Cardiac muscle cell (in vitro differentiated cells and primary cell): Measurements from ENCODE around the gene ARID3C. TPM values are rescaled to one million over a fixed set of nuclear protein-coding genes. Genes with fewer than 3 reads are reported as not detected.
A peak's percentile ranks its signal among the peaks of the same experiment; 100 is the strongest.

Source experiments
- DNase-seq, 2 donors: peaks; one replicate each; pipeline versions ENCODE4 v3.0.0 to v3.0.0-alpha.2; 2010 to 2017; ENCODE audit warnings: low read depth in 1 of 2, low spot score in 1 of 2
- H3K27ac ChIP-seq: fragments of 200-600 bp; sonication (generic); 2 replicates; pipeline ENCODE4 v1.5.1; 2016
- H3K27me3 ChIP-seq: fragments of 200-600 bp; sonication (generic); 2 replicates; pipeline ENCODE4 v1.6.0; 2016; ENCODE audit warnings: control low read depth
- H3K36me3 ChIP-seq: fragments of 200-600 bp; sonication (generic); 2 replicates; pipeline ENCODE4 v1.5.1; 2016; ENCODE audit warnings: control low read depth
- H3K4me1 ChIP-seq: fragments of 200-600 bp; sonication (generic); 2 replicates; pipeline ENCODE4 v1.8.1; 2017; ENCODE audit warnings: low read depth, mild to moderate bottlenecking, mixed run types
- H3K4me3 ChIP-seq: fragments of 200-600 bp; sonication (generic); 2 replicates; pipeline ENCODE4 v1.5.1; 2016; ENCODE audit warnings: mild to moderate bottlenecking
- H3K9me3 ChIP-seq: fragments of 200-600 bp; sonication (generic); 2 replicates; pipeline ENCODE4 v1.5.1; 2017; ENCODE audit warnings: low read depth, mild to moderate bottlenecking, control low read depth
- CTCF ChIP-seq: IDR thresholded peaks from 2 replicates; pipeline ENCODE4 v1.5.1; 2012; ENCODE audit warnings: low read depth, mild to moderate bottlenecking, low read length
- polyA plus RNA-seq: library from polyadenylated mRNA; unstranded; fragments of >200 nt; fragmentation: Nextera tagmentation; extraction: Ambion mirVana; gene quantifications from 2 replicates; pipeline ENCODE4 v1.2.1, GENCODE V29; 2016
- total RNA-seq: library from RNA; depleted of rRNA; stranded (reverse); fragments of >200 nt; gene quantifications from 2 replicates; pipeline ENCODE4 v1.2.3, GENCODE V29; 2016

The ARID3C gene
- total and polyA plus RNA-seq, 2 experiments from 2014 or later: 0.27 to 1.4 TPM

- Histone ChIP-seq H3K36me3 (no peaks in the 10 kb centered on the region), H3K4me3 (no peak overlapping the region), H3K4me1 (peaks cover 37% of the 10 kb centered on the region), H3K27me3 (no peaks in the 10 kb centered on the region), H3K27ac (no peak overlapping the region), H3K9me3 (no peaks in the 10 kb centered on the region)
- no peak for TF ChIP-seq CTCF
- DNase-seq: no peak
These were observed 54.3 kb downstream of the ARID3C start for GRCh38 chr9:34574571-34574970.

- Histone ChIP-seq H3K27me3 (no peaks in the 10 kb centered on the region), H3K4me3 (no peak overlapping the region), H3K27ac (no peak overlapping the region), H3K36me3 (no peaks in the 10 kb centered on the region), H3K4me1 (peaks cover 28% of the 10 kb centered on the region), H3K9me3 (no peaks in the 10 kb centered on the region)
- TF ChIP-seq CTCF: no peak
- no peak for DNase-seq
These were observed 55.1 kb downstream of the ARID3C start for GRCh38 chr9:34573599-34574325.

GRCh38 chr9:34572628-34573027, 56.2 kb downstream of the ARID3C start:
- Histone ChIP-seq H3K27me3 (no peaks in the 10 kb centered on the region), H3K4me1 (peaks cover 23% of the 10 kb centered on the region), H3K4me3 (no peak overlapping the region), H3K27ac (no peak overlapping the region), H3K9me3 (no peaks in the 10 kb centered on the region), H3K36me3 (no peaks in the 10 kb centered on the region)
- no peak for DNase-seq
- no peak for TF ChIP-seq CTCF

GRCh38 chr9:34572092-34572491, 56.8 kb downstream of the ARID3C start:
- Histone ChIP-seq H3K4me1 (peaks cover 17% of the 10 kb centered on the region), H3K4me3 (no peak overlapping the region), H3K9me3 (no peaks in the 10 kb centered on the region), H3K27me3 (no peaks in the 10 kb centered on the region), H3K36me3 (no peaks in the 10 kb centered on the region), H3K27ac (no peak overlapping the region)
- TF ChIP-seq CTCF: no peak
- no peak for DNase-seq

- no peaks in the 10 kb centered on the region for H3K27me3 ChIP-seq
- H3K9me3 ChIP-seq: no peaks in the 10 kb centered on the region
- no peak overlapping the region for H3K27ac ChIP-seq
- TF ChIP-seq CTCF: no peak
- H3K4me1 ChIP-seq: peaks cover 17% of the 10 kb centered on the region
- peak in 1 of 2 donors; percentile 62 for DNase-seq
- no peaks in the 10 kb centered on the region for H3K36me3 ChIP-seq
- H3K4me3 ChIP-seq: no peak overlapping the region
These were observed 57.4 kb downstream of the ARID3C start for GRCh38 chr9:34571481-34571810.

Other genes starting within 250 kb of the ARID3C start
- 16.0 and 21.1 TPM in 2 replicates for gene FAM219A, start 170.5 kb downstream of the ARID3C start, total RNA-seq
- 13.8 and 15.0 TPM in 2 replicates for gene FAM219A, start 170.5 kb downstream of the ARID3C start, polyA plus RNA-seq
- 0.95 and 1.6 TPM in 2 replicates for gene DNAI1, start 170.3 kb downstream of the ARID3C start, total RNA-seq
- 1.7 and 2.2 TPM in 2 replicates for gene DNAI1, start 170.3 kb downstream of the ARID3C start, polyA plus RNA-seq
- gene ENHO, start 106.1 kb downstream of the ARID3C start, total RNA-seq: 3.9 and 7.6 TPM in 2 replicates
- 8.7 and 13.1 TPM in 2 replicates for gene ENHO, start 106.1 kb downstream of the ARID3C start, polyA plus RNA-seq
- gene CNTFR, start 39.3 kb downstream of the ARID3C start, total RNA-seq: 23.1 and 29.8 TPM in 2 replicates
- 15.5 and 22.4 TPM in 2 replicates for gene CNTFR, start 39.3 kb downstream of the ARID3C start, polyA plus RNA-seq
- 68.4 and 71.6 TPM in 2 replicates for gene RPP25L, start 17.0 kb downstream of the ARID3C start, total RNA-seq
- gene RPP25L, start 17.0 kb downstream of the ARID3C start, polyA plus RNA-seq: 84.3 and 89.4 TPM in 2 replicates
- gene DCTN3, start 8.6 kb downstream of the ARID3C start, total RNA-seq: 79.8 and 82.7 TPM in 2 replicates
- 172 and 180 TPM in 2 replicates for gene DCTN3, start 8.6 kb downstream of the ARID3C start, polyA plus RNA-seq
- gene SIGMAR1, start 8.7 kb upstream of the ARID3C start, total RNA-seq: 106 and 125 TPM in 2 replicates
- 137 and 144 TPM in 2 replicates for gene SIGMAR1, start 8.7 kb upstream of the ARID3C start, polyA plus RNA-seq
- gene GALT, start 17.6 kb upstream of the ARID3C start, total RNA-seq: 82.2 and 121 TPM in 2 replicates
- gene GALT, start 17.6 kb upstream of the ARID3C start, polyA plus RNA-seq: 148 and 174 TPM in 2 replicates
- 64.6 and 98.7 TPM in 2 replicates for gene IL11RA, start 23.1 kb upstream of the ARID3C start, total RNA-seq
- gene IL11RA, start 23.1 kb upstream of the ARID3C start, polyA plus RNA-seq: 88.2 and 120 TPM in 2 replicates
- 0.77 and 2.0 TPM in 2 replicates for gene CCL27, start 33.6 kb upstream of the ARID3C start, total RNA-seq
- gene CCL27, start 33.6 kb upstream of the ARID3C start, polyA plus RNA-seq: 1.1 and 1.3 TPM in 2 replicates
- gene CCL19, start 62.2 kb upstream of the ARID3C start, total RNA-seq: not detected in 2 replicates
- gene CCL19, start 62.2 kb upstream of the ARID3C start, polyA plus RNA-seq: not detected in 2 replicates
- 3.6 and 8.2 TPM in 2 replicates for gene CCL21, start 81.1 kb upstream of the ARID3C start, total RNA-seq
- 2.2 and 8.0 TPM in 2 replicates for gene CCL21, start 81.1 kb upstream of the ARID3C start, polyA plus RNA-seq